ENCODE data around the gene DCAF11.
"Not testable (repeated sequence)": the region's sequence is repeated elsewhere in the genome, so short reads cannot be mapped to it uniquely, and the experiment has no call there.

Gene DCAF11

GRCh38 chr14:24098229-24098926 lies 16.2 kb upstream of the DCAF11 start:
- DNase-seq, result no peak

DNA sequence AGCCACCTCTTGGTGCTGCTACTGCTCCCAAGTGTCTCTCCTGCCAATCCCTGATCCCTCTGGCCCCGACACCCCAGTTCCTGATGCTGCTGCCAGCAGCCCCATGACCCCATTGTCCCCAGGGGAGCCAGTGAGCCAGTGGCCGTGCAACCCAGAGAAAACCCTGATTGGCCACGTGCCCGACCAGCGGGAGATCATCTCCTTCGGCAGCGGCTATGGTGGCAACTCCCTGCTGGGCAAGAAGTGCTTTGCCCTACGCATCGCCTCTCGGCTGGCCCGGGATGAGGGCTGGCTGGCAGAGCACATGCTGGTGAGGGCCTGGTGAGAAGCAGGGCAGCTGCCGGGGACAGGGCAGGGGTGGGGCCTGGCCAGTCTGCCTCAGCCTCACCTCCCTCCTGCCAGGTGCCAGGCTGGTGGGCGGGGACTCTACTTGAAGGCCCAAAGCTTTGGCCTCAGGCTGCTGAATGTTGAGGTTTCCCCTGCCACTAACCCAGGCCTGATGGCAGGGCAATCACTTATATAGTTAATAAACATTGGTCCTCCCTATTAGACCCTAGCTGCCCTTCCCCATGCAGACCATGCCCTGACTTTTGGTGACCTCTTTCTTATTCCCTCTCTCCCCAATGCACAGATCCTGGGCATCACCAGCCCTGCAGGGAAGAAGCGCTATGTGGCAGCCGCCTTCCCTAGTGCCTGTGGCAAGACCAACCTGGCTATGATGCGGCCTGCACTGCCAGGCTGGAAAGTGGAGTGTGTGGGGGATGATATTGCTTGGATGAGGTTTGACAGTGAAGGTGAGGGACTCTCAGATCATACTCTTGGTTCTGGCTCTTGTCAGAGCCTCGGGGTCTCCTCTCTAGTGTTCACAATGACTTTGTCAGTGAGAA lies 15.4 kb upstream of the DCAF11 start:
- DNase-seq, result no peak

- no peak for DNase-seq
These were observed 14.2 kb upstream of the DCAF11 start for GRCh38 chr14:24100197-24100981.

DNA sequence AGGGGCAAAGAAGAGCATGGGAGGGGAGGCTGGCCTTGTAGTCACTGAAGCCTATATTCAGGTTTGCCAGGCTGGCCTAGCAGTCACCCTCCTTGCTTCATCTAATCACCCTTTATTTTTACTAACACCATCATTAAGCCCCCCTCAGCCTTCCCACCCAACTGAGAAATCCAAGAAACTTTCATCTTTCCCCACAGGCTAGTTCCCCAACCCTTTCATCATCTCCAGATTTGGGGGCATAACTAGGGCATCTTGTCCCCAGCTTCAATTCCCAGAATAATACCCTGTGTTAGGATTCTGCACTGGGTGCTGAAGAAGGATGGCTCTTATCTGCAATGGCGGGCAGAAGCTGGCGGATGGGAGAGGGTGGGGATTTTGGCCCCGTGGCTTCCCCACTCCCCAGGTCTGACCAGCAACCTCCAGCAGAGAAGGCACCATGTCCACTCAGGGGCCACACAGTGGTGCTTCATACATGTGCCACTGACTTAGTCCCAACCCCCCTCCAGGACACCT lies 13.5 kb upstream of the DCAF11 start:
- no peak for DNase-seq

DNA sequence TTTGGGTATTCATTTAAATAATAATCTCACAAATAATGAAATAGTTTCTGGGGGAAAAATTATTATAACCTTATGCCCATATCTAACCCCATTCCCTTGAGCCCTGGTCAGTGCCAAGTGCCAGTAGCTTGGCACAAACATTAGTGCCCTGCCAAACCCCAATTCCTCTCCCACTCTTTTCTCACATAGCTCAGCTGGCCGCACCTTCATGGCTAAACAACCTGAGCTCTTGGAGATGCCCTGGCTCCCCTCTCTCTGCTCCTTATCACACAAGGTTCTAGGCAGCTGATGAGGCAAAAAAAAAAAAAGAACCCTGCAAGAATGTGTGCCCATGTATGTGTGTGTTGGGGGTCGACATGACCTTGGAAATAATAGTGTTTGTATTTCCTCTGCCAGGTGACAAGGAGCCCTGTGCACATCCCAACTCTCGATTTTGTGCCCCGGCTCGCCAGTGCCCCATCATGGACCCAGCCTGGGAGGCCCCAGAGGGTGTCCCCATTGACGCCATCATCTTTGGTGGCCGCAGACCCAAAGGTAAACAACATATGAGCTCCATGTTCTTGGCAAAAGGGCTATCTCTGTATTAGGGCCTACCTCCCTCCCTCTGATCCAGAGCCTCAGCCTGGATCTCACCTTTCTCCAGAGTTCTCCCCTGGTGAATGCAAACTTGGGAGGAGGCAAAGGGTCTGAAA lies 12.1 kb upstream of the DCAF11 start:
- no peak for DNase-seq

- DNase-seq, result no peak
These were observed 11.1 kb upstream of the DCAF11 start for GRCh38 chr14:24103451-24103850.

- not testable (repeated sequence) for DNase-seq
These were observed 8.9 kb upstream of the DCAF11 start for GRCh38 chr14:24105609-24106239.

DNA sequence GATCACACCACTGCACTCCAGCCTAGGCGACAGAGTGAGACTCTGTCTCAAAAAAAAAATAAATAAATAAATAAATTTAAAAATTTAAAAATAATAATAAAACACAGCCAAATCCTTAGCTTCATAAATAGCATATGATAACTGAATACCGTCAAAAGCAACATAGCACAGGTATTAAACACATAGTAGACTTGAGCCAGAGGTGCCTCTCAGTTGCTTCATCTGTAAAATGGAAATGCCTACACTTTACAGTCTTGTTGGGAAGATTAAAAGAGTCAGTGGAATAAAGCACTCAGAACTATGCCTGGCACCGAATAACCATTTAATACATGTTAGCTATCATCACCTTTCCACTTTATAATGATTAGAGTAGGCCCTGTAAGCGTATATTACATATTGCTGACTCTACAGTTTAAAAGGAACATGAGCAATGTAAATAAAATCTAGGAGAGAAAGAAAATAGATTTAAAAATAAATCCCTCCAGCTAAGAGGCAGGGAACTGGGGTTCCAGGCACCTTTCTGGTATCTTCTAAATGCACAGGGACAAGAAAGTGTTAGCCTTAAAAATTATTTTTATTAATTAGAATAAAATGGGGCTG lies 7.8 kb upstream of the DCAF11 start:
- no peak for DNase-seq

DNA sequence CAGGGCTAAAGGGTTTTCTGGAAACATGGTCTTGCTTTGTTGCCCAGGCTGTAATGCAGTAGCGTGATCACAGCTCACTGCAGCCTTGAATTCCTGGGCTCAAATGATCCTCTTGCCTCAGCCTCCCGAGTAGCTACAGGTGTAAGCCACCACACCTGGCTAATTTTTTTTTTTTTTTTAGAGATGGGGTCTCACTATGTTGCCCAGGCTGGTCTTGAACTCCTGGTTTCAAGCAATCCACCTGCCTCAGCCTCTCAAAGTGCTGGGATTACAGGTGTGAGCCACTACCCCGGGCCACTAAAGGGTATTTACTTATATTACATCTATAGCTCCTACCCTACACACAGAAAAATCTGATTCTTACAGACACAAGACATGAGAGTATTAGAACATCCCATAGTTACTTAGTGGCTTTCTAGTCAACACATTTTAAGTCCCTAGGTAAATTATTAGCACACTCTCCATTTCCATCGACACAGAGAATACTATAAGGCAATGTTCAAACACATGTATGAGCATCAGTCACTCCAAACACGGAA lies 6.2 kb upstream of the DCAF11 start:
- no peak for DNase-seq

DNA sequence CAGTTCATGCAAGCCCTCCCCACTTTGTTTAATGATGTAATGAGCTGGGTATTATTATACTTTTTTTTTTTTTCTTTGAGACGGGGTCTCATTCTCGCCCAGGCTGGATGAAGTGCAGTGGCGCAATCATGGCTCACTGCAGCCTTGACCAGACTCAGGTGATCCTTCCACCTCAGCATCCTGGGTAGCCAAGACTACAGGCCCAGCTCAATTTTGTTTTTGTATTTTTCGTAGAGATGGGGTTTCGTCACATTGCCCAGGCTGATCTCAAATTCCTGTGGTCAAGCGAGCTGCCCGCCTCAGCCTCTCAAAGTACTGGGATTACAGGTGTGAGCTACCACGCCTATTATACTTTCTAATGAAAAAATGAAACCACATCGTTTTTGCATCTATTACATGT lies 4.5 kb upstream of the DCAF11 start:
- DNase-seq, result no peak

DNA sequence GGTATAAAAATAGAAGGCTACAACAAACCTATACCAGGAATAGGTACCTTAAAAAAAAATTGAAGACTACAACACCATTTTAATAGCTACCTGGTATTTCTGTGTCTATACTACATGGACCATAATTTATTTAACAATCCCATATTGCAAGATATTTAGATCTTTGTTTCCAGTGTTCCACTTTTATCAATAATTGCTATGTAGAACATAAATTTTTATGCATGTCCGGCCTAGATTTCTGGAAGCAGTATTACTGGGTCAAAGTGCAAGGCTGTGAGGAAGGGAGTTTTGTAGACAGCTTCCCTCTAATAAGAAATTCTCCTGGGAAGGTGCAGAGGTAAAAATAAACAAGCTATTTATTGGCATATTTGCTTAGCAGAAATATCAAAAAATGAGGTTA lies 4.1 kb upstream of the DCAF11 start:
- no peak for DNase-seq

- peak; percentile 12 for DNase-seq
These were observed 1.2 kb upstream of the DCAF11 start for GRCh38 chr14:24113379-24113800.

- peak; percentile 87 for DNase-seq
These were observed 611 bp upstream of the DCAF11 start for GRCh38 chr14:24113801-24114531.

GRCh38 chr14:24115422-24116127 lies 998 bp downstream of the DCAF11 start:
- DNase-seq, result no peak

- DNase-seq, result no peak
These were observed 1.7 kb downstream of the DCAF11 start for GRCh38 chr14:24116128-24116814.

DNA sequence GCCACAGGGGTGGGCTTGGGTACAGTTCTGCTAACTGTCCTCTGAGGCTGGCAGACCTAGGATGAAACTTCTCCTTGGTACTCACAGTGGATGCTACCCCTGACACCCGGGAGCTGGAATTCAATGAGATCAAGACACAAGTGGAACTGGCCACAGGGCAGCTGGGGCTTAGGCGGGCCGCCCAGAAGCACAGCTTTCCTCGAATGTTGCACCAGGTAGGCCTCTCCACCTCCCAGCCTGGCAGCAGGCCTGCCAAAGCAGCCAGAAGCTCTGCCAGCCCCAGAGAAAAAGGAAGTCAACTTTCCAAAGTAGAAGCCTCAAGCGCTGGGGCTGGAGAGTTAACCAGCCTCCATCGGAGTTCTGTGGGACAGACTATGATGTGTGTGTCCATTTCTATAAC lies 2.6 kb downstream of the DCAF11 start:
- DNase-seq, result no peak

DNA sequence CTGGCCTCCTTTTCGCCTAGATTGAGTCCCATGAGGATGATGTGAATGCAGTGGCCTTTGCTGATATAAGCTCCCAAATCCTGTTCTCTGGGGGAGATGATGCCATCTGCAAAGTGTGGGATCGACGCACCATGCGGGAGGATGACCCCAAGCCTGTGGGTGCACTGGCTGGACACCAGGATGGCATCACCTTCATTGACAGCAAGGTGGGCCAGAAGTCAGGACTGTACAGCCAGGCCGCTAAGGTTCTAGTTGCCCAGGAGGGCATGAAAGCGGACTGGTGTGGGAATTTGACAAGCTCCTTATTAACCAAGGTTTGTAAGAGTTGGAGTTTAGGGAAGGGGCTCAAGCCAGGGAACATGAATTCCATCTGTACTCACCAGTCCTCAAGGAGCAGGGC lies 5.1 kb downstream of the DCAF11 start:
- DNase-seq, result no peak

GRCh38 chr14:24121210-24121609 lies 6.6 kb downstream of the DCAF11 start:
- no peak for DNase-seq

DNA sequence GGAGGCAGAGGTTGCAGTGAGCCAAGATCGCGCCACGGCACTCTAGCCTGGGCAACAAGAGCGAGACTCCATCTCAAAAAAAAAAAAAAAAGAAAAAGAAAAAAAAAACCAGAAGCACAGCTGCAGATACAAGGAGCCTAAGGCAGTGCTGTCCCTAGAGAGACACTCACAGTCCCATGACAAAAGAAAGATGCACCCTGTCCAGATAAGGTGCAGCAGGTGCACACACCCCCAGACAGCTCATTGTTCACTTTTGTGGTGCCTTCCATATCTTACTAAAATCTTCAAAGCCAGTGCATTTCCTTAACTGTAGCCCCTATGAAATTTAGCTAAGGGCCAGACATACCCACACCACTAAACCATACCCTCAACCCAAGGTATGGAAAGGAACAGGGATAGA lies 7.8 kb downstream of the DCAF11 start:
- DNase-seq, result no peak

Data from activated CD4-positive, alpha-beta T cell treated with anti-CD3 and anti-CD28 coated beads, Interleukin-2, amount 50 U/mL, for 16 hours (primary cell).